BJ (cell line): Measurements from ENCODE around the gene PAK3. TPM values are rescaled to one million over a fixed set of nuclear protein-coding genes. Genes with fewer than 3 reads are reported as not detected.

Experiments used
- CTCF ChIA-PET: fragments of 350-600 bp; formaldehyde crosslinking; extraction: SDS; loops from one replicate; lab custom pipeline; 2021; ENCODE audit warnings: antibody characterized with exemption, inconsistent platforms; lab: Yijun Ruan, JAX
- POLR2A ChIA-PET: fragments of 300-600 bp; sonication (Branson Sonifier 250); formaldehyde crosslinking; extraction: SDS; loops from one replicate; lab custom pipeline; 2021; ENCODE audit warnings: antibody characterized with exemption; lab: Charles Lee
- DNase-seq: peaks from one replicate; pipeline ENCODE4 v3.0.0-alpha.2; 2011; ENCODE audit warnings: low read depth
- H3K27me3 ChIP-seq: 2 replicates; pipeline ENCODE4 v1.6.0; 2011; ENCODE audit warnings: low read length; ENCODE audit not compliant: control insufficient read depth, insufficient read depth
- H3K36me3 ChIP-seq: 2 replicates; pipeline ENCODE4 v1.5.1; 2011; ENCODE audit warnings: low read length; ENCODE audit not compliant: control insufficient read depth, insufficient read depth
- H3K4me3 ChIP-seq: 2 replicates; pipeline ENCODE4 v1.5.1; 2011; ENCODE audit warnings: low read depth, mild to moderate bottlenecking, control low read depth, low read length
- polyA plus RNA-seq: library from polyadenylated mRNA; depleted of rRNA; stranded (reverse); fragments of >200 nt; gene quantifications from 2 replicates; pipeline ENCODE4 v1.2.3, GENCODE V29; 2011
- TF ChIP-seq, protein P1 (sequence below): IDR thresholded peaks from 2 replicates; pipeline ENCODE4 v1.5.1; 2011; ENCODE audit warnings: low read depth, mild to moderate bottlenecking, control low read depth, inconsistent platforms, low read length, moderate library complexity; ENCODE audit not compliant: insufficient read depth

Gene PAK3
- polyA plus RNA-seq, 1 experiment, result 0.16 TPM

DNA sequence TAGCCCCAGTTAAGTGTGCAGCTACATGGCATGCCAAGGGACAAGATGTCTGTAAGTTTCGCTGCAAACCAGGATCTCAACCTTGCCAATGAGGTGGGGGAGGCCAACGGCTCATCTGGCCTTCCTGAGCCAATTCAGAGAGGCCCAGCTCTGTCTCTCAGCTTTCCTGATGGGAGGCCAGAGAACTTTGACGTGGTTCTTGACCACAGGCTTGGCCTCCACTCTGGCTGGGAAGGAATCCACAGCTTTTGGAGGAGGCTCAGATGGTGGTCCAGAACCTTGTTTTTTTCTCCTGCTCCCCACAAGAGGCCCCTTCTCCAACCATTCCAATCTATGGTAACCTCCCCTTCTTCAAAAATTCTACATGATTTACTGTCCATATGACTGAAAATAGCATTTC, 164.5 kb downstream of the PAK3 start:
- no peaks in the 10 kb centered on the region for H3K36me3 ChIP-seq
- no peaks in the 10 kb centered on the region for H3K27me3 ChIP-seq
- TF ChIP-seq, protein P1, sequence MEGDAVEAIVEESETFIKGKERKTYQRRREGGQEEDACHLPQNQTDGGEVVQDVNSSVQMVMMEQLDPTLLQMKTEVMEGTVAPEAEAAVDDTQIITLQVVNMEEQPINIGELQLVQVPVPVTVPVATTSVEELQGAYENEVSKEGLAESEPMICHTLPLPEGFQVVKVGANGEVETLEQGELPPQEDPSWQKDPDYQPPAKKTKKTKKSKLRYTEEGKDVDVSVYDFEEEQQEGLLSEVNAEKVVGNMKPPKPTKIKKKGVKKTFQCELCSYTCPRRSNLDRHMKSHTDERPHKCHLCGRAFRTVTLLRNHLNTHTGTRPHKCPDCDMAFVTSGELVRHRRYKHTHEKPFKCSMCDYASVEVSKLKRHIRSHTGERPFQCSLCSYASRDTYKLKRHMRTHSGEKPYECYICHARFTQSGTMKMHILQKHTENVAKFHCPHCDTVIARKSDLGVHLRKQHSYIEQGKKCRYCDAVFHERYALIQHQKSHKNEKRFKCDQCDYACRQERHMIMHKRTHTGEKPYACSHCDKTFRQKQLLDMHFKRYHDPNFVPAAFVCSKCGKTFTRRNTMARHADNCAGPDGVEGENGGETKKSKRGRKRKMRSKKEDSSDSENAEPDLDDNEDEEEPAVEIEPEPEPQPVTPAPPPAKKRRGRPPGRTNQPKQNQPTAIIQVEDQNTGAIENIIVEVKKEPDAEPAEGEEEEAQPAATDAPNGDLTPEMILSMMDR, result no peak
- H3K4me3 ChIP-seq, result no peak overlapping the region
- POLR2A ChIA-PET, result no interaction called here
- no peak for DNase-seq
- CTCF ChIA-PET, result interaction anchor here (0.6 kb wide), 1 partner anchor 97 kb away, joined by 3 read pairs; no protein-coding TSS in a partner anchor

DNA sequence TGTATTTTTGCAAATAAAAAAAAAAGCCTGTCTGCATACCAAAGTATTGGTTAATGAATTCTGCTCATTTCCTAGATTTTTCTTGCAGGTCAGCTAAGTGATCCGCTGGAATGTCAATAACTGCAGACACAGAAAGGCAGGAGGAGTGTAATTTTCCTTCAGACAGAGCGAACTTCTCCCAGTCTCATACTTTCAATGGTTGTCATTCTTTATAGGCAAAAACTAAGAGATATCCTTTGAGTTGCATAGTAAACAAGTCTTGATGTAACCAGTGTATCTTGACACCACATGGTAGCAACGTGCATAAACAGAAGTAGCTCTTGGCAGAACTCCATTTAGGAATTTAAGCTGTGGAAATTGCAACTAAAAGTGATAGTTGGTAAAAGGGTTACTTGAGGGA, 166.1 kb downstream of the PAK3 start:
- DNase-seq, result peak; percentile 0
- TF ChIP-seq, protein P1, result no peak
- ChIA-PET CTCF (no interaction called here), POLR2A (no interaction called here)
- Histone ChIP-seq H3K4me3 (no peak overlapping the region), H3K27me3 (no peaks in the 10 kb centered on the region), H3K36me3 (no peaks in the 10 kb centered on the region)

DNA sequence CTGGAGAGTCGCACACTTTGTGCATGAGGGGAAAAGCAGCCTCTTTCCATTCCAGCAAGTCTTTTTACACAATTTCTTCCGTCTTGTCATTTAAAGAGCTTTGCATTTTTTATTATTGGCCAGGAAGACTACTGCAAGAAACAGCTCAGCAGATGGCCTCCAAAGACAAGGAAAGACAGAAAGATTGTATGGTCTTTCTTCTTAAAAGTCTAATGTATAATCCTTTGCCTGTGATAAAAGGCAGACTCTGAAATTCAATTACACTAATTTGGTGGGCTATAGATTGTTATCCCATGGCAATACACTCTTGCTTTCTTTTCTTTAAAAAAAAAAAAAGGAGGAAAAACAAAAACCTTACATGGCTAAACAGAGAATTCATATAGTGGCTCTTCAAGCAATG, 168.4 kb downstream of the PAK3 start:
- no peak for DNase-seq
- ChIA-PET CTCF (no interaction called here), POLR2A (no interaction called here)
- Histone ChIP-seq H3K4me3 (no peak overlapping the region), H3K27me3 (no peaks in the 10 kb centered on the region), H3K36me3 (no peaks in the 10 kb centered on the region)
- TF ChIP-seq, protein P1, result no peak

DNA sequence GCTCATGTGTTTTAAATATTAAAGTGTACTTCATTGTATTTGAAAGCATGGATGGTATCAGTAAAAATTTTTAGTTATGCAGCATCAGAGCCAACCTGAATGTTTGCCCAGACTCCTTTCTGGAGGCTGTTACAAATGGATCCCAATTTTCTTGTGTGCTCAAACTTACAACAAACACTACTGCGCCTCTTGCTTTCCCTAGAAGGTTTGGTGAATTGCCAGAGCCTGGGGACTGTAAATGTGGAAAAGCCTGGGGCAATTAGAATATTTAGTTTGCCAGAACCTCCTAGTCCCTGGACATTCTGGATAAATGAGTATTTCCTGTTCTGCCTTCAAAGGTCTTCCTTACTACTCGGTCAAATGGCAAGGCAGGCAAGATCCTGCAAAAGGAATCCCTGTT, 169.5 kb downstream of the PAK3 start:
- Histone ChIP-seq H3K27me3 (no peaks in the 10 kb centered on the region), H3K36me3 (no peaks in the 10 kb centered on the region), H3K4me3 (no peak overlapping the region)
- ChIA-PET POLR2A (no interaction called here), CTCF (no interaction called here)
- DNase-seq, result no peak
- TF ChIP-seq, protein P1, result no peak

DNA sequence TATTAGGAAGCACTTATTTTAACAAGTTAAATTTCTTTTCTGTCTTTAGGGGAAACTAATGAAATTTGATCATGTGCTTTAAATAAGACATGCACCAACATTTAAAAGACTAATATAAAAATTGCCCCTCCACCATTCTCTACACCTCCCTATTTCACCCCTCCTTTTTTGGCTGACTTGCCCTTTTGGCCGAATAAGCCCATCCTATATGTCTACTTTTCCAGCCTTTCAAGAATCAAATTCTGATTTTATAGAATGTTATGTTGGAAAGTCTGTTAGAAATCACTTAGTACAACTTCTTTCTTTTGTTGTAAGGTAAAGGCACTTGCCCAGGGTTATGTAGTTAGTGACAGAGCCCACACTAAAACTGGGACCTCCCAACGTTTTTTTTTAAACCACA, 172.5 kb downstream of the PAK3 start:
- ChIA-PET POLR2A (no interaction called here), CTCF (no interaction called here)
- TF ChIP-seq, protein P1, result no peak
- H3K27me3 ChIP-seq, result no peaks in the 10 kb centered on the region
- no peak for DNase-seq
- H3K4me3 ChIP-seq, result no peak overlapping the region
- no peaks in the 10 kb centered on the region for H3K36me3 ChIP-seq
